Lung (tissue), 12 donors: Measurements from ENCODE around the gene KIF7. TPM values are rescaled to one million over a fixed set of nuclear protein-coding genes. Genes with fewer than 3 reads are reported as not detected.

Source experiments
- ATAC-seq: fragments of 200-7000 bp; cut with Tn5 transposase; one replicate; pipeline ENCODE4 v1.9.1; 2020; ENCODE audit warnings: moderate number of reproducible peaks; ENCODE audit not compliant: insufficient read depth, low FRiP score
- DNase-seq, 3 donors: peaks; one replicate each; pipeline ENCODE4 v3.0.0-alpha.2; 2013 to 2017
- H3K27ac ChIP-seq, 2 donors: one replicate each; pipeline ENCODE4 v1.5.1; 2013; ENCODE audit warnings: mild to moderate bottlenecking in 2 of 2, moderate library complexity in 2 of 2, control low read depth in 1 of 2, inconsistent platforms in 1 of 2, low read depth in 1 of 2, low read length in 1 of 2
- H3K27me3 ChIP-seq, 3 donors: one replicate each; pipeline ENCODE4 v1.5.1; 2013; ENCODE audit warnings: low read length in 2 of 3; ENCODE audit not compliant: control insufficient read depth in 3 of 3, insufficient read depth in 3 of 3
- H3K36me3 ChIP-seq, 4 donors: one replicate each; pipeline ENCODE4 v1.5.1; 2013; ENCODE audit warnings: low read length in 4 of 4, mild to moderate bottlenecking in 1 of 4, moderate library complexity in 1 of 4; ENCODE audit not compliant: control insufficient read depth in 4 of 4, insufficient read depth in 4 of 4
- H3K4me1 ChIP-seq, 5 donors: one replicate each; pipeline ENCODE4 v1.5.1; 2013; ENCODE audit warnings: low read length in 5 of 5, mild to moderate bottlenecking in 2 of 5, moderate library complexity in 1 of 5; ENCODE audit not compliant: control insufficient read depth in 5 of 5, insufficient read depth in 5 of 5
- H3K4me3 ChIP-seq: one replicate; pipeline ENCODE4 v1.5.1; 2013; ENCODE audit warnings: mild to moderate bottlenecking, control low read depth, moderate library complexity
- H3K9ac ChIP-seq, 2 donors: one replicate each; pipeline ENCODE4 v1.5.1; 2013; ENCODE audit warnings: low read length in 2 of 2, control low read depth in 1 of 2; ENCODE audit not compliant: insufficient read depth in 1 of 2
- H3K9me3 ChIP-seq, 4 donors: one replicate each; pipeline ENCODE4 v1.5.1; 2013; ENCODE audit warnings: low read length in 3 of 4, mild to moderate bottlenecking in 1 of 4, moderate library complexity in 1 of 4; ENCODE audit not compliant: control insufficient read depth in 4 of 4, insufficient read depth in 3 of 4
- CTCF ChIP-seq: IDR thresholded peaks from 2 replicates; pipeline ENCODE4 v1.5.1; 2012; ENCODE audit warnings: mild to moderate bottlenecking; ENCODE audit errors: control extremely low read depth, extremely low read depth
- WGBS, 2 donors: extraction: QIAGEN DNeasy Blood & Tissue Kit; methylation state at CpG; one replicate each; pipeline ENCODE4 v1.1.7; 2013; 5-methylcytosine and 5-hydroxymethylcytosine counted together
- polyA plus RNA-seq, 2 donors: library from polyadenylated mRNA; stranded (reverse); fragments of 200-250 nt; gene quantifications; one replicate each; pipeline ENCODE4 v1.2.1, GENCODE V29; 2013
- total RNA-seq, 2 donors: library from RNA; depleted of rRNA in 1 of 2; stranded (reverse); fragments of >200 nt in 1 of 2; gene quantifications; one replicate each; pipeline ENCODE4 v1.2.1, GENCODE V29; 2014 to 2021
- donor health status: control.
- donor health status: control.
- donor health status: Bipolar disorder and iron deficiency.
- donor health status: healthy.
- donor health status: DM: yes; HTN: yes; CAD: no.

Gene KIF7
- total and polyA plus RNA-seq, 4 donors = 1.3 to 6.5 (median 2.7) TPM

DNA sequence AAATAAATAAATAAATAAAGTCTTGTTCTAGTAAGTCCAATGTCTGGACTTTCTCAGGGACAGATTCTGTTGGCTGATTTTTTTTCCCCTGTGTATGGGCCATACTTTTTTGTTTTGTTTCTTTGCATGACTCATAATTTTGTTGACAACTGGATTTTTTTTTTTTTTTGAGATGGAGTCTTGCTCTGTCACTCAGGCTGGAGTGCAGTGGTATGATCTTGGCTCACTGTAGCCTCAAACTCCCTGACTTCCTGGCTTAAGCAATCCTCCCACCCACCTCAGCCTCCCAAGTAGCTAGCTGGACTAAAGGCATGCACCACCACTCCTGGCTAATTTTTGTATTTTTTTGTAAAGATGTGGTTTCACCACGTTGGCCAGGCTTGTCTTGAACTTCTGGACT lies 41.1 kb downstream of the KIF7 start:
- Histone ChIP-seq H3K4me3 (no peak overlapping the region), H3K9ac (no peak overlapping the region), H3K36me3 (peaks cover 0 to 30% (median 4%) of the 10 kb centered on the region in 4 donors), H3K27ac (no peak overlapping the region), H3K27me3 (no peaks in the 10 kb centered on the region), H3K4me1 (no peaks in the 10 kb centered on the region), H3K9me3 (peaks cover 2 to 7% (median 5%) of the 10 kb centered on the region in 4 donors)
- WGBS, 2 donors = 91 to 94% methylated on average over 1 of the region's 1 CpG
- TF ChIP-seq CTCF = no peak
- DNase-seq (no peak), ATAC-seq (no peak)

- Histone ChIP-seq H3K27ac (no peak overlapping the region), H3K36me3 (peaks cover 0 to 30% (median 4%) of the 10 kb centered on the region in 4 donors)
- WGBS, 2 donors = 95 to 98% methylated on average over 2 of the region's 2 CpGs
Observed at GRCh38 chr15:89613031-89613430, 42.2 kb downstream of the KIF7 start.

DNA sequence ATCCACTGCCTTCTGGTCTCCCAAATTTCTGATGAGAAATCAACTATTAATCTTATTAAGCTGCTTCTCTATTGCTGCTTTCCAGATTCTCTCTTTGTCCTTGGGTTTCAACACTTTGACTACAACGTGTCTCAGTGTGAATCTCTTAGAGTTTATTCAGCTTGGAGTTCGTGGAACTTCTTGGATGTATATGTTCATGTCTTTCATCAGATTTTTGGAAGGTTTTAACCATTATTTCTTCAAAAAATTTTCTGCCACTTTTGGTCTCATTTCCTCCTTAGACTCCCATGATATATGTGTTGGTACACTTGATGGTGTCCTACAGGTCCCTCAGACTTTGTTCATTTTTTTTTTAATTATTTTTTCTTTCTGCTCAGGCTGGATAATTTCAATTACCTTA lies 44.0 kb downstream of the KIF7 start:
- WGBS, 2 donors = 98% methylated on average over 2 of the region's 2 CpGs
- Histone ChIP-seq H3K9ac (no peak overlapping the region), H3K27ac (no peak overlapping the region), H3K9me3 (peaks cover 2 to 7% (median 5%) of the 10 kb centered on the region in 4 donors), H3K27me3 (no peaks in the 10 kb centered on the region), H3K36me3 (peaks cover 0 to 35% (median 4%) of the 10 kb centered on the region in 4 donors), H3K4me3 (no peak overlapping the region), H3K4me1 (no peaks in the 10 kb centered on the region)
- no peak for TF ChIP-seq CTCF
- DNase-seq = no peak
- no peak for ATAC-seq

More at GRCh38 chr15:89613031-89613430, 42.2 kb downstream of the KIF7 start:
- no peak overlapping the region for H3K9ac ChIP-seq
- no peaks in the 10 kb centered on the region for H3K27me3 ChIP-seq
- DNase-seq = no peak
- H3K9me3 ChIP-seq = peaks cover 2 to 7% (median 5%) of the 10 kb centered on the region in 4 donors
- no peak for ATAC-seq
- TF ChIP-seq CTCF = no peak
- no peaks in the 10 kb centered on the region for H3K4me1 ChIP-seq
- no peak overlapping the region for H3K4me3 ChIP-seq

DNA sequence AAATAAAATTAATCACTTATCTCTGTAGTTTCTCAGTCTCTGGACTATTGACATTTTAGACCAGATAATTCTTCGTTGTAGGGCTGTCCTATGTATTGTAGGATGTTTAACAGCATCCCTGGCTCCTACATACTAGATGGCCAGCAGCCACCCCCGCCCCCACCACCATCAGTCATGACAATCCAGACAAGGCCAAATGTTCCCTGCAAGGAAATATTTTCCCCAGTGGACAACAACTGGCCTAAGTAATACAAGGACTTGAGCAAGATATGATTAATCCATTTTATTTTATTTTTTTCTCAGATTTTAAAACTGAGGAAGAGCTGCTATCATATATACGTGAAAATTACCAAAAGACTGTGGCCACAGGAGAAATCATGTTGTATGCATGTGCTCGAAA lies 56.2 kb downstream of the KIF7 start:
- H3K4me1 ChIP-seq = no peaks in the 10 kb centered on the region
- ATAC-seq (no peak), DNase-seq (no peak)
- H3K4me3 ChIP-seq = no peak overlapping the region
- H3K36me3 ChIP-seq = peaks cover 0 to 17% (median 5%) of the 10 kb centered on the region in 4 donors
- TF ChIP-seq CTCF = no peak
- H3K9me3 ChIP-seq = no peaks in the 10 kb centered on the region
- H3K27ac ChIP-seq = no peak overlapping the region
- H3K27me3 ChIP-seq = no peaks in the 10 kb centered on the region
- WGBS, 2 donors = 99% methylated on average over 4 of the region's 4 CpGs
- no peak overlapping the region for H3K9ac ChIP-seq
